CD4-positive, alpha-beta T cell treated with Interleukin-12 subunit alpha and Interleukin-12 subunit beta, for 1 hour (primary cell): ENCODE data around the gene IRF2BP2.
A peak's percentile ranks its signal among the peaks of the same experiment; 100 is the strongest.
"Not testable (repeated sequence)": the region's sequence is repeated elsewhere in the genome, so short reads cannot be mapped to it uniquely, and the experiment has no call there.

Experiments used
- DNase-seq: peaks from one replicate; pipeline ENCODE4 v3.0.0-alpha.2; 2020

Gene IRF2BP2

GRCh38 chr1:234600418-234601281 lies 9.3 kb downstream of the IRF2BP2 start:
- peak; percentile 67 for DNase-seq

DNA sequence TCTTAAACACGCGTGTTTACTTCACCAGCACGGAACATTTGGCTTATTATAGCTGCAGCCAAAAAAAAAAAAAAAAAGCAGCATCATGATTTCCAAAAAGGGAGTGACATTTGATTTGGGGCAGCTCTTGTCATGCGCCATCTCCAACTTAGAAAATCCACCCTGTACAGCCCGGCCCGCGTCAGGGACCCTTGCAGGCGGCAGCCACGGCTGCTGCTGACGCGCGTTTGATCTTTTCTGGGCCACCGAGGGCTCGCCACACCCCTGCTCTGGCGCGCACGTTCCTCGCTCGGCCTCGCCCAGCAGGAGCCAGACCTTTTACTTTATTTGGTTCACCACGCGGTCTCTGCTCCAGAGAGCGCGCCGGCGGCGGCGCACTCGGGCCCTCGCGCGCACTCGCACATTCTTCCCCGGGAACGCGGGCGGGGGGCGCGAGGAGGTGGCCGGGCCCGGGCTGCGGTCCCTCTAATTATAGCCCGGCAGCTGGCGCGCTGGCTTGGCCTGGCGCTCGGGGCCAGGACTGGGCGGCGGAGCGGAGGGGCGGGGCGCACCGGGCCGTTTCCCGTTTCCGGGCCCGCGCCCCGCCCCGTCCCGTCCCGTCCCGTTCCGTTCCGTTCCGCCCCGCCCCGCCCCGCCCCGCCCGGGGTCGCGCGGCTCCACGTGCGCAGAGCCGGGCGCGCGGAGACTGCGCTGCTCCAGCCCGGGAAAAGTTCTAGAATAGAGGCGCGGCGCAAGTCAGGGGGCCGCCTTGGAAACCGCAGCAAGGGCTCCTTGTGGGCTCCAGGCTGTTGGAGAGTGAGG lies 10.2 kb downstream of the IRF2BP2 start:
- DNase-seq, result peak; percentile 78

- DNase-seq, result no peak
Observed at GRCh38 chr1:234598974-234599616, 10.9 kb downstream of the IRF2BP2 start.

DNA sequence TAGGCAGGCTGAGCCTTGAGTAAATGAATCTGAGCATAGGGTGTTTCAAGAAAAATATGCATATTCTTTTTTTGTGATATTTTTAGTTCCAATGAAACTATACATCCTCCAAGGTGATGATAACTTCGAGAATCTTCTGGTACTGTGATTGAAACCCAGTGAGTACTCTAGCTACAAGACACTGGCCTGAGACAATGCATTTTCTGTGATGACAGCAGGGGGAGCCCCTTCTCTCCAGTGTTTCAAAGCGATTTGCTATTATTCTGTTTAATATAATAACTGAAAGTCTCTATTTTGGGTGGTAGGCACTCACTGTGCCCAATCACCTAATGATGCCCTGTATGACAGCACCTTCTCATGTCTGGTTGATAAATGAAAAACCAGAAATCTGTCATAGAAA lies 12.1 kb downstream of the IRF2BP2 start:
- peak; percentile 80 for DNase-seq

DNA sequence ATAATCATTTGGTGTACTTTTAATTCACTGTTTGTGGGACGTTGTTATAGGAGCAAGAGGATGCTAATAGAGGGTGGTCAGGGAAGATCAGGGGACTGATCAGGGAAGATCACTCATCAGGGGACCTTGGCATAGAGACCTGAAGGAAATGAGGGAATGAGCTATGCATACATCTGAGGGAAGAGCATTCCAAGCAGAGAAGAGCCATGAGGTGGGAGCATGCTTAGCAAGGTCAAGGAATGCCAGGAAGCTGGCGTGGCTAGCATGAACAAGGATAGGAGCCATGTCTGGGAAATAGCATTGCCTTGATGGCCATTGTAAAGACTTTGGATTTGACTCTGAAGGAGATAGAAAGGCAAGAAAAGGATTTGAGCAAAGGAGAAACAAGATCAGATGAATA lies 14.1 kb downstream of the IRF2BP2 start:
- DNase-seq, result no peak

DNA sequence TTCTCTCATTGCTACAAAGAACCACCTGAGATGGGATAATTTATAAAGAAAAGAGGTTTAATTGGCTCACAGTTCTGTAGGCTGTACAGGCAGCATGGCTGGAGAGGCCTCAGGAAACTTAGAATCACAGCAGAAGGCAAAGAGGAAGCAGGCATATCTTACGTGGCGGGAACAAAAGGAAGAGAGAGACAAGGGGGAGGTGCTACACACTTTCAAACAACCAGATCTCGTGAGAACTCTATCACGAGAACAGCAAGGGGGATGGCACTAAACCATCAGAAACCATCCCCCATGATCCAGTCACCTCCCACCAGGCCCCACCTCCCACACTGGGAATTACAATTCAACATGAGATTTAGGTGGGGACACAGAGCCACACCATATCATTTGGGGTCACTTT lies 15.4 kb downstream of the IRF2BP2 start:
- DNase-seq, result not testable (repeated sequence)

- no peak for DNase-seq
Observed at GRCh38 chr1:234593771-234594504, 16.0 kb downstream of the IRF2BP2 start.

- no peak for DNase-seq
Observed at GRCh38 chr1:234593109-234593508, 16.9 kb downstream of the IRF2BP2 start.

DNA sequence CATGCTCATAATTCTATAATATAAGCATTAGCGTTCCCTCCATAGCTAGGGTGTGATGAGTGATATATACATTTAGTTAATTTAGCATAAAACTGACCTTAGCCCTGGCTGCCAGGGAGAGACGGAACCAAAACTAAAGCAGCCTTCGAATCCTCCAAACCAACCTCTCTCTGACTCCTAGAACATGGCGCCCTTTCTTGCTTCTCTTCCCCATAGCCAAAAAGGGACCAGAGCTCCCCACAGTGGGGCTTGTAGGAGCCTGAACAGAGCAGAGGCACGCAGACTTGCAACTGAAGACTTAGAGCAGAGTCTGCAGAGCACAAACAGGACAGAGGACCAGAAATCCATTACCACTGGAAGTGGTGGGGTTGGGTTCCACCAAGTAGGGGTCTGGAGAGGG lies 17.7 kb downstream of the IRF2BP2 start:
- no peak for DNase-seq

DNA sequence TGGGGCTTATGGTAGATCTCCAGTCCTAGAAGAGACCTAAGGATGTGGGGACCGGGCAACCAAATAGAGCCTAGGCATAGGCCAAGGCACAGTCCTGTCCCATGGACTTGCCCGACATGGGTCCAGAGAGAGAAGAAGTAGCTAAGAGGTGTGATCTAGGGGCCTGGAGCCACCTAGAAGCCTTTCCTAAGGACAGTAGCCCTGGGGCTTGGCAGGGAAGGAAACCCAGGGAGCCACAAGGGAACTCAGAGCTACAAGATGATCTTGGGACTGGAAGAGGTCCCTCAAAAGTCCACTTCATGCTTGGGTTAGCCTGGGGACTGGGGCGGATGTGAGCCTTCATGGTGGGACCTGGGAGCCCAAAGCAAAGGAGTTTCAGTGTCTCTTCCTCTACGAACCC lies 18.8 kb downstream of the IRF2BP2 start:
- no peak for DNase-seq

GRCh38 chr1:234589854-234590620 lies 19.9 kb downstream of the IRF2BP2 start:
- DNase-seq, result no peak

DNA sequence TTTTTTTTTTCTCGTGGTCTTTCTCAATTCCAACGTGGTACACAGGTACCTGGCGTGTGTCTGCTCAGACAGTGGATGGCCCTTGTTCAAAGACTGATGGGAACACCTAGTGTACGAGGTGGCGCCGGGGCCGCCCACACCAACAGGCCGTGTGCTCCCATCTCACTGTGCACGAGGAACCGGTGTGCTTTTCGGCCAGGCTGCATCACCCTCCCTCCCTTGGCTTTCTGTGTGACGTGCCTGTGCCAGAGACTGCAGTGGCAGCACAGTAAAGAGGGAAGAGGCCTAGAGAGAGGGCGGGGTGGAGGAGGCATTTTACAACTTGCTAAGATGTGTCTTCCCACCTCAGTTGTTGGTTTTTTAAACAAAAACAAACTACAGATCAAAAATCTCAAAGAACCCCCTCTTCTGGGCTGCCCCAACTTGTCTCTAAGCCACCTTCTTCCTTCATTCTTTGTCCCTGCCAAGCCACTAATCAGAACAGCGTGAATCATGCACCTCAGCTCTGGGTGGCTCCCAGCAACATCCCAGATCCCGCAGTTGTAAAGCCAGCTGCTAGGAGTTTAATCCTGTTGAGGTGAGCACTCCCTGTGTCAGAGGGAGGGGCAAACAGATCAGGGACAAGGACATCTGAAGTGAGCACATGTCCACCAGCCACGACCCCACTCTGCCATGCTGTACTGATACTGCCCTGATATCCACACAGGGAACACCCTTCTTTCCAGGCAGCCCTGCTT lies 20.7 kb downstream of the IRF2BP2 start:
- no peak for DNase-seq

DNA sequence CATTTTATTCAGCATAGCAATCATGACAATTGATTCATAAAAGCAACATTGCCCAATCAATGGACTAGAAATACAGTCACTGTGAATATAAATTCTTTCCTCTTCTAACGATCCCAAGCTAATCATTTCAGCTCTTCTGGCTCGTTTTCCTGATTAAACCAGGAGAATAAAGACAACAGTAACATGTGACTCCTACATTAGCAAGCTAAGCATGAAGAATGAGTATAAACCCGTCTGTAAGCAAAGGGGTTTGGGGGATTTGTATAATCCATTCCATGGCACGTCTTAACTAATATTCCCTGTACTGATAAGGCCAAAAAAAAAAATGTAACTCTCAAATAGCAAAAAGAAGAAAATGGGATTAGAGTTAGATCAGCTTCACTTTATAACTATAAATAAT lies 21.6 kb downstream of the IRF2BP2 start:
- DNase-seq, result no peak

DNA sequence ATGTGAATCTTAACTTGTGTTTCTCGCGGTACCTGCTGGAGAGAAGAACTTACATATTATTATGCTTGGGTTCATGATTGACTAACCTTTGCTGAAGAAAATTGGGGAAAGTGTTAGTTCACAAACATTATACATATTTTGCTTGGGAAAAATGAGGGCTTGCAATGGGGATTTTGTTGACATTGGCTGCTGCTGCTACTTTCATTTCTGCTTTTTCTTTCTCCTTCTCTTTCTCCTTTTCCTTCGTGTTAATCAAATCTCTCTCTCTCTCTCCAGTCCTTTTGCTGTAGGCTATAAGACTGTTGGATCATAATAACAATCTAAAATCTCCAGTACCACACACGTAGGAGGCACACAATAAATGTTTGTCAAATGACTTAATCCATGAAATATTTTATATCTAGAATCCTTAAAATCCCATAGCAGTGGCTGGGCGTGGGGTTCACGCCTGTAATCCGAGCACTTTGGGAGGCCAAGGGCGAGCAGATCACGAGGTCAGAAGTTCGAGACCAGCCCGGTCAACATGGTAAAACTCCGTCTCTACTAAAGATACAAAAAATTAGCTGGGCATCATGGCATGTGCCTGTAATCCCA lies 23.0 kb downstream of the IRF2BP2 start:
- no peak for DNase-seq

DNA sequence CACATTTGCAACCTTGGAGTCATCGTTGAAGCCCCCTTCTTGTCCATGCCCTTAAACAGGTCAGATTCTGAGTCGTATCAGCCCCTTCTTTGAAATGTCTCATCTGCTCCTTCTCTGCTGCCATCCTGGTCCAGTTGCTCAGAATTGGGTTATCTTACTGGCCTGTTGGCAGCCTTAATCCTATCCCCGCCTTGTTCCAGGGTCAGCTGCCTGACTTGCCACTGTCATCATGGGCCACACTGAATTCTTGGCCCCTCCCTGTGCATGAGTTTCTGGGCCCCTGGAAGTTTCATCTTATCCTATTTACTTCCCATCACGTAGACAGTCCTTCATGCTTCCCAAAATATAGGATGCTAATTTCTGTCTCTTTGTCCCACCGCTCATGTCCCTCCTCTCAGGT lies 23.7 kb downstream of the IRF2BP2 start:
- no peak for DNase-seq

DNA sequence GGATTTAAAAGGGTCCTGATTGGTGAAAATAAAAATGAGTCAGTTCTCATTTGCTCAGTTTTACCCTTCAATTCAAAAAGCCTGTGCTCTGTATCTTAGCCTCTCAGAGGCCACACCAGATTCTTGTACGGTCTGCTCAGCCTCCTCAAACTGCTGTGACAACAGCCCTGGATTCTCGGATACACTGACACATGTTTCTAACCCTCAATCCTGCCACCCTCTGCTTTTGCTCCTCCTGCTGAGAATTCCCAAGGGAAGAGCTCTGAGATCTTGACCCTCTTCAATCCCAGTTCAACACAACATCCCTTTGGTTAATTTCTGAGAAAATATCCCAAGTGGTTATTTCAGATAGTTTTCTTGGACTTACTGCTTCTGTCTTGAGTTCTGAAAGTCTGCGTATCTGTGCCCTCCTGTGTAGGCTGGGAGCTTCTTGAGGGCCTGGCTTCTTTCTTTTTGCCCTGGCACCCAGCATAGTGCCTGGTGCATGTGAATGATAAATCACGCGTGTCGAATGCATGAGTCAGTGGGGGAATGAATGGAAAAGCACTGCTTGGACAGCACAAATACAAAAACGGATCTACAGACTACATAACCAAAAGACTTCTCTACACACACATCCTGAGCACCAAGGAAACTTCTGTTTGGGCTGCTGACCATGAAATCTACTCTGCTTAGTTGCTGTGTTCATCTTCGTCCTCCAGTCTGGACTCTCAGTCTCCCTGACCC lies 24.5 kb downstream of the IRF2BP2 start:
- DNase-seq, result no peak

DNA sequence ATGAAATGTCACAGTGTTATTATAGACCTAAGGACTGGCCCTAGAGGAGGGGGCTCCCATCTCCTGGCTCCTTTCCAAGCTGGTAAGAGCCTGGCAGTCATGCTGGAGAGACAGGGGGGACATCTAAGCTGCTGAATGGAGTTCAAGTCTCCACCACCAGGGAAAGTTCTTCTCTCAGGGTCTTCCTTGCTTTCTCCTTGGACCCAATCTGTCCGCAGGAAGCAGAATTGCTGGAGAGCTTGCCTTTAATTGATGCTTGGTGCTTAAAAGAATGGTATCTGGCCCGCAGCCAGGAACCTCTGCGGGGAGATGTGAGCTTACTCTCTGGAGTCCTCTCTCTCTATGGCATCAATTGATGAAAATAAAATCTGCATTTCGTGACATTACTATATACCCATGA lies 25.1 kb downstream of the IRF2BP2 start:
- DNase-seq, result no peak

DNA sequence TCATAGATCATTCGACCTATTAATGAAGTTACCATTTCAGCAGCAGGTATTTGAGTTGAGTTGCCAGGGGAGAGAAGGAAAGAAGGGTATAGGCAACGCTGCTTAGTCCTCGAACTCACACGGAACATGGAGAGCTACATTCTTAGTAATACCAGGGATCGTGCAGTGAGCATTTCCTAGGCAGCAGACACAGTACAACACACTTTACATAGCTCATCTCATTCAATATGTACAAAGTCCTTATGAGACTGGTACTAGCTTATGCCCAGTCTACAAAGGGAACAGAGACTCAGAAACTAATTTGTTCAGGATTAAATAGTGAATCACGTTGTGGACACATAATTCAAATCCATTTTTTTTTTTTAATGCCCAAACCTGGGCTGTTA lies 25.6 kb downstream of the IRF2BP2 start:
- no peak for DNase-seq

- no peak for DNase-seq
Observed at GRCh38 chr1:234583755-234584419, 26.1 kb downstream of the IRF2BP2 start.
